ENCODE data around the gene ATRN.
"Not testable (repeated sequence)": the region's sequence is repeated elsewhere in the genome, so short reads cannot be mapped to it uniquely, and the experiment has no call there.

The ATRN gene

GRCh38 chr20:3586093-3586492 is 115.3 kb downstream of the ATRN start:
- no peak overlapping the region for H3K4me3 ChIP-seq (replicated peaks in 1 of 2; ENCODE audit: low read depth in 2 of 2, low read length in 2 of 2)
- no peak for DNase-seq (ENCODE audit: low read depth in 2 of 2)
- TF ChIP-seq CTCF (IDR thresholded peaks at IDR 0.05; ENCODE audit: low read depth, low read length) = no peak

GRCh38 chr20:3590164-3590563 is 119.3 kb downstream of the ATRN start:
- DNase-seq (ENCODE audit: low read depth in 2 of 2) = no peak
- no peak overlapping the region for H3K4me3 ChIP-seq (replicated peaks in 1 of 2; ENCODE audit: low read depth in 2 of 2, low read length in 2 of 2)
- TF ChIP-seq CTCF (IDR thresholded peaks at IDR 0.05; ENCODE audit: low read depth, low read length) = no peak

GRCh38 chr20:3592931-3593330 is 122.1 kb downstream of the ATRN start:
- no peak for DNase-seq (ENCODE audit: low read depth in 2 of 2)
- no peak overlapping the region for H3K4me3 ChIP-seq (replicated peaks in 1 of 2; ENCODE audit: low read depth in 2 of 2, low read length in 2 of 2)
- TF ChIP-seq CTCF (IDR thresholded peaks at IDR 0.05; ENCODE audit: low read depth, low read length) = no peak

- no peak overlapping the region for H3K4me3 ChIP-seq (replicated peaks in 1 of 2; ENCODE audit: low read depth in 2 of 2, low read length in 2 of 2)
- DNase-seq (ENCODE audit: low read depth in 2 of 2) = no peak
- TF ChIP-seq CTCF (IDR thresholded peaks at IDR 0.05; ENCODE audit: low read depth, low read length) = no peak
These were observed 124.7 kb downstream of the ATRN start for GRCh38 chr20:3595541-3595940.

- TF ChIP-seq CTCF (IDR thresholded peaks at IDR 0.05; ENCODE audit: low read depth, low read length) = no peak
- H3K4me3 ChIP-seq (replicated peaks in 1 of 2; ENCODE audit: low read depth in 2 of 2, low read length in 2 of 2) = no peak overlapping the region
- no peak for DNase-seq (ENCODE audit: low read depth in 2 of 2)
These were observed 132.3 kb downstream of the ATRN start for GRCh38 chr20:3603108-3603507.

GRCh38 chr20:3605386-3605886 is 134.6 kb downstream of the ATRN start:
- DNase-seq (ENCODE audit: low read depth in 2 of 2) = not testable (repeated sequence)

GRCh38 chr20:3606021-3606420 is 135.2 kb downstream of the ATRN start:
- DNase-seq (ENCODE audit: low read depth in 2 of 2) = peak; percentile 11 to 36
- TF ChIP-seq CTCF (IDR thresholded peaks at IDR 0.05; ENCODE audit: low read depth, low read length) = no peak
- no peak overlapping the region for H3K4me3 ChIP-seq (replicated peaks in 1 of 2; ENCODE audit: low read depth in 2 of 2, low read length in 2 of 2)

More at GRCh38 chr20:3605386-3605886, 134.6 kb downstream of the ATRN start:
- H3K4me3 ChIP-seq (replicated peaks in 1 of 2; ENCODE audit: low read depth in 2 of 2, low read length in 2 of 2) = not testable (repeated sequence)
